GM19099 (cell line): Measurements from ENCODE around the gene STAT5A.

Source experiments
- POLR2A ChIP-seq: IDR thresholded peaks from 3 replicates; pipeline ENCODE4 v1.6.1; 2011; ENCODE audit warnings: low read depth; ENCODE audit not compliant: insufficient read length; ENCODE audit errors: extremely low read depth

STAT5A gene

GRCh38 chr17:42279776-42280630 lies 8.3 kb upstream of the STAT5A start:
- no peak for TF ChIP-seq POLR2A

- no peak for TF ChIP-seq POLR2A
These were observed 6.7 kb upstream of the STAT5A start for GRCh38 chr17:42281571-42282096.

GRCh38 chr17:42282478-42283080 lies 5.7 kb upstream of the STAT5A start:
- TF ChIP-seq POLR2A, result no peak

DNA sequence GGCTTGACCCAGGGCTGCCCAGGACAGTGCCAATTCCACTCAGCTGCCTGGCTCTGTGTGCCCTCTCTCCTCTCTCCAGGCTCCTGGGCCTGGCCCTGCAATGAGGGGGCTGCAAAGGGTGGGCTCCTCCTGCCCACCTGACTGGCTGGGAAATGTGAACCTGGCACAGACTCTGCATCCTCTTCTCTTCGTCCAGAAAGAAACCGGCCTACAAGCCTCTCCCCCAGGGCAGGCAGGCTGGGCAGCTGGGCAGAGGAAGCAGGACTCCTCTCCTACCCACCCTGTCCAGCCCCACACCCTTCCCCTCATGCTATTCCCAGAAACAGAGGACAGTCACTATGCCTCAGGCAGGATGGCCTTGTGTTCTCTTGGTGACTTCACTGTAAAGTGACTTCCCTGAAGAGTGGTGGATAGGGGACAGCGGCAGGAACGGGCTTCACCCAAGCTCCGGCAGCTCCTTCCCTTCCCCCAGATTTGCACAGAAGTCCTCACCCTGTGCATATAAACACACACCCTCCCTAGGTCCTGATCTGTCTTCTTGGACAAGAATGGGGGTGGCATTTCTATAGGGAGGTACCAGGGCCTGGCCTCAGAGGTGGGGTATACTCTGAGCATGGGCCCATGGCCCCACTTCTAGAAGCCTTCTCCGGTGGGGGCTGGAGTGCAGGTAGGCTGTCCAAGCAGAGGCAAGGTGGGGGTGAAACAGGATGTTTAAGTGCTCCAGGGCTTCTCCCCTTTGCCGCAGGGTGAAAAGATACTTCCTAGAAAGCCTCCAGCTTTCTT lies 4.9 kb upstream of the STAT5A start:
- no peak for TF ChIP-seq POLR2A

DNA sequence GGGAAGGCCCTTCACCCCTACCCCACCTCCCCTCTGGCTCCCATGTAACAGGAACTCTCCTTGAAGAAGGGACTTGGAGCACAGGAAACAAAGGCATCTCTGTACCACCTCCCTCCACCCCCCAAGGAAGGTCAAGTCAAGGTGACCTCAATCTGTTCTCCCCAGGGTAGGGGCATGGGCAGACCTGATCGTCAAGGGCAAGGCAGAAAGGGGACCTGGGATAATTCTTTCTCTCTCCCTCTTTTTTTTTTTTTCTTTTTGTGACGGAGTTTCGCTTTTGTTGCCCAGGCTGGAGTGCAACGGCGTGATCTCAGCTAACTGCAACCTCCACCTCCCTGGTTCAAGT lies 4.3 kb upstream of the STAT5A start:
- no peak for TF ChIP-seq POLR2A

DNA sequence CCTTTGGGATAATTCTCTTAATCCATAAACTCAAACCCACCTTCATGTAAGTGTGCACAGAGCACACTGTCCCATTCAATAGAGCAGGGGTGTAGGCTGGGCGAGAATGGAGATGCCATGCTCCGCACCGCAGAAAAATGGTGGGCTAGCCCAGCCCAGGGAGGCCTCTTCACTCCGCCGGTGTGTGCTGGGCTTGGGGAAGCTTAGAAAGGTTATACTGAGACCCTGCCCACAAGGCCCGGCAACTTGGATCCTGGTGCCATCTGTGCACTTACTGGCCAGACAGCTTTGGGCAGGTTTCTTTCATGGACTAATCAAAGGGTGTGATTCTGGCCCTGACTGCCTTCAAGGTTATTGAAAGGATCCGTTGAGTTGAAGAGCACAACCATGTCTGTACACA lies 3.7 kb upstream of the STAT5A start:
- no peak for TF ChIP-seq POLR2A

GRCh38 chr17:42285346-42286050 lies 2.8 kb upstream of the STAT5A start:
- TF ChIP-seq POLR2A, result no peak

DNA sequence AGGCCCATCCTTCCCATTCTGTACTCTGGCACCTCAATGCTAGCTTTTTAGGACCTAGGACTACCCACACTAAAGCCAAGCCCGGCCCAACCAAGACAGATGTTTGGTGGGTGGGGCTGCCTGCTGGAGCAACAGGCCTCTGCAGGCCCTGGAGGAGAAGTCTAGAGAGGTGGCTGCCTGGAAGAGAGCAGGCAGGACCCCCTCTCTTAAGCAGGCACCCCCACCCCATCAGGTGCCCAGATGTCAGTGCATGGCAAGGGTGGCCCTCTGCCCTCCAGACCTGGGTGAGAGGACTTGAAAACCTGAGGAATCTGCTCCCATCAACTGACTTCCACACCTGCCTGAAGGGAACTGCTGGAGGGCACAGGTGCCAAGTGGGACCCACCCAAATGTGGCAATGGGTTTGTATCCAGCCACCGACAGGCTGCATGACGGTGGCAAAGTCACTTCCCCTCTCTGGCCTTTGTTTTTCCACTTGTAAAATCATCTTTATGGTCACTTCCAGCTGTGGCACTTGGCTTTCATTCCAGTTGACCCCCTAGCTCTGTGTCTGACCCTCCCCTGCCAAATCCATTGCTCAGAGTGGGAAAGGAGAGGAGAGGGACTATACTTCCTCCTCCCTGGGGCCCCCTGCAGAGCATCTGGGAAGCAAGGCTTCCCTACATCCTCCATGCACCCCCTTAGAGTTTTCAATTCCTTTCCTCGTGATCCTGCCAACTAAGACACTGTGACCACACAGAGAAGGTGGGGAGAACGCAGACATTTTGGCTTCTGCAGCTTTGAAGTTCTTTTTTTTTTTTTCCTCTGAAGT lies 1.7 kb upstream of the STAT5A start:
- TF ChIP-seq POLR2A, result no peak

DNA sequence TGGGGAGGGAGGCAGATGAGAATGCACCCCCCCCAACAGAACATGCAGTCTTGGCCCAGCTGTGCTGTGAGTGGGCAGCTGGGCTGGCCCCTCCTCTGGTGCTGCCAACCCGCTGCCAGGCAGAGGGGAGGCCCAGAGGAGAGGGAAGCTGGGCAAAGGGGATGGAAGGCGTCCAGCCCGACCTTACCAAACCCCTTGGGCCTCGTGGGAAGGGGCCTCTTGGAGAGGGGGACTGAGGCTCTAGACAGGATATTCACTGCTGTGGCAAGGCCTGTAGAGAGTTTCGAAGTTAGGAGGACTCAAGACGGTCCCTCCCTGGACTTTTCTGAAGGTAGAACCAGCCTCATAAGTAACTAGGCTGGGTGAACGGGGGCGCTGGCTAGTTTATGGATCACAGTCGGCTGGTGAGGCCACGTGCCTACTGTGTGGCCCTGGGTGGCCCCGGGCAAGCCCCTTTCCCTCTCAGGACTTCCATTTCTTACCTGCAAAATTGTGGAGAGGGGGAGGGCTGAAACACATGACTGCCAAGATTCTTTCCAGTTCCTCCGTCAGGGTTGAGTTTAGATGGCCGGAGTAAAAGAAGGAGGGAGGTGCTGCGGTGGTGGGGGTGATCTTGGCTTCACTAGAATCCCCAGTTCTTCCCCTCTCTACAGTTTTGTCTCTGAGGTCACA lies 857 bp upstream of the STAT5A start:
- peak; percentile 69 for TF ChIP-seq POLR2A

- peak; percentile 2 for TF ChIP-seq POLR2A
These were observed 709 bp downstream of the STAT5A start for GRCh38 chr17:42288803-42289610.

- TF ChIP-seq POLR2A, result no peak
These were observed 1.4 kb downstream of the STAT5A start for GRCh38 chr17:42289611-42290181.

DNA sequence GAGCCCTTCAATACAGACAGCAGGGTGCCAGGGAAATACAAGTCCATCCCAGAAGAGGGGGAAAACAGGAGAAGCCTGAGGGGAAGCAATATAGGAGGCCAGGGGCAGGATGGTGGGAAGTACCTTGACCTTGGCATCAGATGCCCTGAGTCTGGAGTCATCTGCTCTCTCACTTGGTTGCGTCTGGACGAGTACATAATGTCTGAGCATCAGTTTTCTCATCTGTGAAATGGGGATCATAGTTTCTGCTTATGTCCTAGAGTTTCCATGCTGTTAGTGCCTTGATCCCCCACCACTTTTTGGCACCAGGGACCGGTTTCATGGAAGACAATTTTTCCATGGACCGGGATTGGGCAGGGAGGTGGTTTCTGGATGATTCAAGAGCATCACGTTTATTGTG lies 2.3 kb downstream of the STAT5A start:
- no peak for TF ChIP-seq POLR2A
